ENCODE data around the gene MPL. TPM values are rescaled to one million over a fixed set of nuclear protein-coding genes. Genes with fewer than 3 reads are reported as not detected.

The MPL gene
- polyA plus RNA-seq, 1 experiment: not detected

DNA sequence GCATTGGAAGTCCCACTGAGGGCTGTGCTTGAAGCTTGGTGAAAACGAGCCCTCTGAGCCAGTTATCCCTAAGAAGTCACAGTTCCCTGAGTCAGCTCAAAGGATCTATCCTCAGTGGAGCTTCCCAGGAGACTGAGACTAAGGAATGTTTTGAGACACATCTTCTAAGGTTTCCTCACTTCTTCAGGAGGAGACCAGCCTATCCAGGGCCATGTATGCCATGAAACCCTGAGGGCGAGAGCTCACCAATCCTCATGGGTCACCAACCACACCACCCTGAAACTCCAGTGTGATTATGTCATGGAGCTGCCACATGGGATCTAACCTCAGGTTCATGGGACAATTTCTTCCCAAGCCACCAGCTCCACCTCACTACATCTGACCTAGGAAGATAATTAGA is 44.4 kb upstream of the MPL start:
- H3K9me3 ChIP-seq (ENCODE audit: control insufficient read depth, insufficient read depth, low read length): no peaks in the 10 kb centered on the region
- no peak for DNase-seq (ENCODE audit: low read depth, low spot score)
- no peak overlapping the region for H3K27ac ChIP-seq (ENCODE audit: low read depth, low read length)
- TF ChIP-seq, protein P1, sequence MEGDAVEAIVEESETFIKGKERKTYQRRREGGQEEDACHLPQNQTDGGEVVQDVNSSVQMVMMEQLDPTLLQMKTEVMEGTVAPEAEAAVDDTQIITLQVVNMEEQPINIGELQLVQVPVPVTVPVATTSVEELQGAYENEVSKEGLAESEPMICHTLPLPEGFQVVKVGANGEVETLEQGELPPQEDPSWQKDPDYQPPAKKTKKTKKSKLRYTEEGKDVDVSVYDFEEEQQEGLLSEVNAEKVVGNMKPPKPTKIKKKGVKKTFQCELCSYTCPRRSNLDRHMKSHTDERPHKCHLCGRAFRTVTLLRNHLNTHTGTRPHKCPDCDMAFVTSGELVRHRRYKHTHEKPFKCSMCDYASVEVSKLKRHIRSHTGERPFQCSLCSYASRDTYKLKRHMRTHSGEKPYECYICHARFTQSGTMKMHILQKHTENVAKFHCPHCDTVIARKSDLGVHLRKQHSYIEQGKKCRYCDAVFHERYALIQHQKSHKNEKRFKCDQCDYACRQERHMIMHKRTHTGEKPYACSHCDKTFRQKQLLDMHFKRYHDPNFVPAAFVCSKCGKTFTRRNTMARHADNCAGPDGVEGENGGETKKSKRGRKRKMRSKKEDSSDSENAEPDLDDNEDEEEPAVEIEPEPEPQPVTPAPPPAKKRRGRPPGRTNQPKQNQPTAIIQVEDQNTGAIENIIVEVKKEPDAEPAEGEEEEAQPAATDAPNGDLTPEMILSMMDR (IDR thresholded peaks at IDR 0.05; ENCODE audit: low read depth, low read length): no peak
- ChIA-PET POLR2A (no interaction called here), CTCF (interaction anchor here (0.5 to 1.7 kb wide), 2 partner anchors 67 to 354 kb away, joined by 5 read pairs; no protein-coding TSS in a partner anchor)
- H3K27me3 ChIP-seq (ENCODE audit: control insufficient read depth, insufficient read depth, low read length): no peaks in the 10 kb centered on the region
- H3K4me3 ChIP-seq (ENCODE audit: low read depth, low read length): no peak overlapping the region

GRCh38 chr1:43293896-43294760 is 43.5 kb upstream of the MPL start:
- POLR2A ChIA-PET: no interaction called here
- Histone ChIP-seq H3K9me3 (ENCODE audit: control insufficient read depth, insufficient read depth, low read length) (no peaks in the 10 kb centered on the region), H3K4me3 (ENCODE audit: low read depth, low read length) (no peak overlapping the region), H3K27ac (ENCODE audit: low read depth, low read length) (no peak overlapping the region), H3K27me3 (ENCODE audit: control insufficient read depth, insufficient read depth, low read length) (no peaks in the 10 kb centered on the region)
- CTCF ChIA-PET: interaction anchor here (0.6 to 1.7 kb wide), 2 partner anchors 67 to 613 kb away, joined by 3 to 5 read pairs; no protein-coding TSS in a partner anchor
- no peak for DNase-seq (ENCODE audit: low read depth, low spot score)
- TF ChIP-seq, protein P1 (IDR thresholded peaks at IDR 0.05; ENCODE audit: low read depth, low read length): no peak

GRCh38 chr1:43294761-43295160 is 42.9 kb upstream of the MPL start:
- H3K9me3 ChIP-seq (ENCODE audit: control insufficient read depth, insufficient read depth, low read length): no peaks in the 10 kb centered on the region
- no peaks in the 10 kb centered on the region for H3K27me3 ChIP-seq (ENCODE audit: control insufficient read depth, insufficient read depth, low read length)

DNA sequence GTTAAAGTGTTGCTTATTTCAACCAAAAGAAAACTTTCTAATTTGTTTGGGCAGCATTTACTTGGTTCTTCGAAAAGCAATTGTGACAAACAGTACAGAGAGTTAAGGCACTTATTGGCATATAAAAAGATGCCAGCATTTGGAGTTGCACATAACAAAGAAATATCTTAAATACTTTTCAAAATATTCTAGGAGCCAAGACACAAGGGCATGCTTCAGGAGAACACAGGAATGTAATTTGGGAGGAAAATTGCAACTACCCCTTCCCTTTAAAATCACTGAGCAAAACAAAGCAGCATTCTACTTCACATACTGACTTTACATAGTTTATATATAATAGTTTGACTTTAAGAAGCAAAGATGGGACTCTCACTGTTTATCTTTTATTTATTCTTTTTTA is 41.4 kb upstream of the MPL start:
- Histone ChIP-seq H3K27ac (ENCODE audit: low read depth, low read length) (no peak overlapping the region), H3K27me3 (ENCODE audit: control insufficient read depth, insufficient read depth, low read length) (no peaks in the 10 kb centered on the region), H3K4me3 (ENCODE audit: low read depth, low read length) (no peak overlapping the region), H3K9me3 (ENCODE audit: control insufficient read depth, insufficient read depth, low read length) (no peaks in the 10 kb centered on the region)
- no peak for DNase-seq (ENCODE audit: low read depth, low spot score)
- ChIA-PET POLR2A (no interaction called here), CTCF (no interaction called here)
- TF ChIP-seq, protein P1 (IDR thresholded peaks at IDR 0.05; ENCODE audit: low read depth, low read length): no peak

More at GRCh38 chr1:43294761-43295160, 42.9 kb upstream of the MPL start:
- Histone ChIP-seq H3K4me3 (ENCODE audit: low read depth, low read length) (no peak overlapping the region), H3K27ac (ENCODE audit: low read depth, low read length) (no peak overlapping the region)
- POLR2A ChIA-PET: no interaction called here
- TF ChIP-seq, protein P1 (IDR thresholded peaks at IDR 0.05; ENCODE audit: low read depth, low read length): no peak
- CTCF ChIA-PET: interaction anchor here (0.6 to 1.7 kb wide), 2 partner anchors 33 to 68 kb away, joined by 4 to 5 read pairs; no protein-coding TSS in a partner anchor
- no peak for DNase-seq (ENCODE audit: low read depth, low spot score)

- no peak overlapping the region for H3K27ac ChIP-seq (ENCODE audit: low read depth, low read length)
- H3K27me3 ChIP-seq (ENCODE audit: control insufficient read depth, insufficient read depth, low read length): no peaks in the 10 kb centered on the region
- TF ChIP-seq, protein P1 (IDR thresholded peaks at IDR 0.05; ENCODE audit: low read depth, low read length): no peak
- no peak overlapping the region for H3K4me3 ChIP-seq (ENCODE audit: low read depth, low read length)
- CTCF ChIA-PET: no interaction called here
- no peaks in the 10 kb centered on the region for H3K9me3 ChIP-seq (ENCODE audit: control insufficient read depth, insufficient read depth, low read length)
- POLR2A ChIA-PET: no interaction called here
- no peak for DNase-seq (ENCODE audit: low read depth, low spot score)
Observed at GRCh38 chr1:43298055-43298454, 39.6 kb upstream of the MPL start.

All from AG04450 (cell line).